Kasumi-1 (cell line): Measurements from ENCODE around the gene TFAP2B.

Source experiments
- DNase-seq, 2 experiments: peaks; one replicate each; lab custom pipeline; 2025; lab: John Stamatoyannopoulos, UW

The TFAP2B gene

GRCh38 chr6:50818673-50819072 is at the start of gene TFAP2B:
TFAP2B (plus strand) TSS chr6:50818871; CDS start chr6:50818892, 21 bp downstream.
- DNase-seq: no peak

- no peak for DNase-seq
Observed at GRCh38 chr6:50778696-50779095, 40.0 kb upstream of the TFAP2B start.

- DNase-seq: no peak
Observed at GRCh38 chr6:50780382-50780781, 38.3 kb upstream of the TFAP2B start.

- no peak for DNase-seq
Observed at GRCh38 chr6:50785921-50786320, 32.8 kb upstream of the TFAP2B start.

GRCh38 chr6:50791900-50792508 is 26.7 kb upstream of the TFAP2B start:
- peak; percentile 60 to 70 for DNase-seq

- DNase-seq: no peak
Observed at GRCh38 chr6:50792771-50793170, 25.9 kb upstream of the TFAP2B start.

- DNase-seq: no peak
Observed at GRCh38 chr6:50795574-50795973, 23.1 kb upstream of the TFAP2B start.

GRCh38 chr6:50804283-50804682 is 14.4 kb upstream of the TFAP2B start:
- DNase-seq: no peak

GRCh38 chr6:50807035-50807434 is 11.6 kb upstream of the TFAP2B start:
- DNase-seq: no peak

- peak; percentile 65 to 66 for DNase-seq
Observed at GRCh38 chr6:50815436-50816114, 3.1 kb upstream of the TFAP2B start.

GRCh38 chr6:50816115-50816675 is 2.5 kb upstream of the TFAP2B start:
- DNase-seq: peak; percentile 67 to 82

GRCh38 chr6:50816947-50817645 is 1.6 kb upstream of the TFAP2B start:
- no peak for DNase-seq

GRCh38 chr6:50817646-50817950 is 1.1 kb upstream of the TFAP2B start:
- no peak for DNase-seq

GRCh38 chr6:50818020-50818419 is 651 bp upstream of the TFAP2B start:
- DNase-seq: no peak

- DNase-seq: no peak
Observed at GRCh38 chr6:50819466-50819903, 814 bp downstream of the TFAP2B start.

- no peak for DNase-seq
Observed at GRCh38 chr6:50819904-50820868, 1.5 kb downstream of the TFAP2B start.

GRCh38 chr6:50820869-50821264 is 2.2 kb downstream of the TFAP2B start:
- no peak for DNase-seq

- DNase-seq: no peak
Observed at GRCh38 chr6:50821441-50822077, 2.9 kb downstream of the TFAP2B start.

- no peak for DNase-seq
Observed at GRCh38 chr6:50822078-50822476, 3.4 kb downstream of the TFAP2B start.

GRCh38 chr6:50823094-50823920 is 4.6 kb downstream of the TFAP2B start:
- no peak for DNase-seq
